Neural cell (in vitro differentiated cells): Measurements from ENCODE around the gene PLCH1. TPM values are rescaled to one million over a fixed set of nuclear protein-coding genes. Genes with fewer than 3 reads are reported as not detected.

Experiments used
- H2AFZ ChIP-seq: fragments of 200-600, 300-800 bp; sonication (generic), shearing (Covaris generic); 2 replicates; pipeline ENCODE4 v1.6.0; 2014; ENCODE audit warnings: low read depth, mild to moderate bottlenecking, antibody characterized with exemption, low read length, moderate library complexity
- H3F3A ChIP-seq: fragments of 200-600 bp; shearing (Covaris generic); 2 replicates; pipeline ENCODE4 v1.6.1; 2016; ENCODE audit warnings: mild to moderate bottlenecking, moderate library complexity, mixed read lengths, antibody characterized with exemption, low read length; ENCODE audit not compliant: insufficient read depth, poor library complexity, severe bottlenecking
- H3K27ac ChIP-seq: fragments of 200-600, 300-800 bp; sonication (generic), shearing (Covaris generic); 2 replicates; pipeline ENCODE4 v1.5.1; 2014; ENCODE audit warnings: mild to moderate bottlenecking, low read length, moderate library complexity
- H3K27me3 ChIP-seq: fragments of 300-800, 200-600 bp; sonication (generic), shearing (Covaris generic); 2 replicates; pipeline ENCODE4 v1.6.0; 2014; ENCODE audit warnings: mild to moderate bottlenecking, low read depth, low read length, moderate library complexity; ENCODE audit not compliant: insufficient read depth
- H3K36me3 ChIP-seq: fragments of 300-800, 200-600 bp; sonication (generic), shearing (Covaris generic); 2 replicates; pipeline ENCODE4 v1.5.1; 2014; ENCODE audit warnings: mild to moderate bottlenecking, antibody characterized with exemption, low read length, moderate library complexity; ENCODE audit not compliant: insufficient read depth
- H3K4me2 ChIP-seq: fragments of 300-800, 200-600 bp; sonication (generic), shearing (Covaris generic); 2 replicates; pipeline ENCODE4 v1.6.0; 2014; ENCODE audit warnings: mild to moderate bottlenecking, low read length
- H3K4me3 ChIP-seq: fragments of 300-800, 200-600 bp; sonication (generic), shearing (Covaris generic); 2 replicates; pipeline ENCODE4 v1.5.1; 2014; ENCODE audit warnings: mild to moderate bottlenecking, low read length, moderate library complexity
- H3K79me2 ChIP-seq: fragments of 200-600 bp; shearing (Covaris generic); replicated peaks from 2 replicates; pipeline ENCODE4 v1.6.0; 2014; ENCODE audit warnings: mild to moderate bottlenecking, low read length, moderate library complexity; ENCODE audit not compliant: insufficient read depth
- H3K9ac ChIP-seq: fragments of 300-800, 200-600 bp; sonication (generic), shearing (Covaris generic); 2 replicates; pipeline ENCODE4 v1.6.1; 2016; ENCODE audit warnings: mild to moderate bottlenecking, low read length, mixed read lengths
- H3K9me2 ChIP-seq: fragments of 200-600 bp; shearing (Covaris generic); 2 replicates; pipeline ENCODE4 v1.6.1; 2016; ENCODE audit warnings: mild to moderate bottlenecking, low read length, mixed read lengths; ENCODE audit not compliant: insufficient read depth
- H3K9me3 ChIP-seq: fragments of 200-600, 300-800 bp; sonication (generic), shearing (Covaris generic); 2 replicates; pipeline ENCODE4 v1.6.1; 2016; ENCODE audit warnings: mild to moderate bottlenecking, mixed run types, low read length, moderate library complexity, mixed read lengths
- H4K20me1 ChIP-seq: fragments of 200-600 bp; shearing (Covaris generic); 2 replicates; pipeline ENCODE4 v1.6.1; 2016; ENCODE audit warnings: mild to moderate bottlenecking, mixed run types; ENCODE audit not compliant: insufficient read depth
- EP300 ChIP-seq: fragments of 450-650 bp; conservative IDR thresholded peaks from 2 replicates; pipeline ENCODE4 v1.6.1; 2014; ENCODE audit warnings: antibody characterized with exemption, mild to moderate bottlenecking, moderate library complexity; ENCODE audit not compliant: poor library complexity, severe bottlenecking
- EZH2 ChIP-seq: fragments of 200-600, 300-800 bp; shearing (Covaris generic), sonication (generic); IDR thresholded peaks from 2 replicates; pipeline ENCODE4 v1.6.1; 2014; ENCODE audit warnings: antibody characterized with exemption, low read length, borderline replicate concordance, mild to moderate bottlenecking; ENCODE audit not compliant: insufficient read depth, poor library complexity, severe bottlenecking
- MXI1 ChIP-seq: fragments of 450-650 bp; conservative IDR thresholded peaks from 2 replicates; pipeline ENCODE4 v1.6.1; 2014; ENCODE audit warnings: antibody characterized with exemption, mild to moderate bottlenecking; ENCODE audit not compliant: poor library complexity, severe bottlenecking
- POLR2AphosphoS5 ChIP-seq: IDR thresholded peaks from 2 replicates; pipeline ENCODE4 v1.6.1; 2012
- RAD21 ChIP-seq: fragments of 450-650 bp; conservative IDR thresholded peaks from 2 replicates; pipeline ENCODE4 v1.6.1; 2014; ENCODE audit warnings: antibody characterized with exemption, mild to moderate bottlenecking, moderate library complexity
- SMC3 ChIP-seq: fragments of 450-650 bp; conservative IDR thresholded peaks from 2 replicates; pipeline ENCODE4 v1.6.1; 2014; ENCODE audit warnings: antibody characterized with exemption, mild to moderate bottlenecking, moderate library complexity; ENCODE audit not compliant: poor library complexity
- TAF1 ChIP-seq: IDR thresholded peaks from 2 replicates; pipeline ENCODE4 v1.6.1; 2012; ENCODE audit warnings: low read depth
- polyA plus RNA-seq: library from polyadenylated mRNA; depleted of rRNA; stranded (reverse); fragments of >200 nt; gene quantifications from 2 replicates; pipeline ENCODE4 v1.2.3, GENCODE V29; 2014
- TF ChIP-seq, protein P1 (sequence below): fragments of 450-650 bp; IDR thresholded peaks from 2 replicates; pipeline ENCODE4 v1.5.1; 2014; ENCODE audit warnings: antibody characterized with exemption, mild to moderate bottlenecking, moderate library complexity; ENCODE audit not compliant: poor library complexity, severe bottlenecking
- TF ChIP-seq, protein P2 (sequence below): IDR thresholded peaks from 2 replicates; pipeline ENCODE4 v1.6.1; 2012; ENCODE audit warnings: borderline replicate concordance

PLCH1 gene
- polyA plus RNA-seq, 1 donor from 2014 or later: 13.5 TPM

DNA sequence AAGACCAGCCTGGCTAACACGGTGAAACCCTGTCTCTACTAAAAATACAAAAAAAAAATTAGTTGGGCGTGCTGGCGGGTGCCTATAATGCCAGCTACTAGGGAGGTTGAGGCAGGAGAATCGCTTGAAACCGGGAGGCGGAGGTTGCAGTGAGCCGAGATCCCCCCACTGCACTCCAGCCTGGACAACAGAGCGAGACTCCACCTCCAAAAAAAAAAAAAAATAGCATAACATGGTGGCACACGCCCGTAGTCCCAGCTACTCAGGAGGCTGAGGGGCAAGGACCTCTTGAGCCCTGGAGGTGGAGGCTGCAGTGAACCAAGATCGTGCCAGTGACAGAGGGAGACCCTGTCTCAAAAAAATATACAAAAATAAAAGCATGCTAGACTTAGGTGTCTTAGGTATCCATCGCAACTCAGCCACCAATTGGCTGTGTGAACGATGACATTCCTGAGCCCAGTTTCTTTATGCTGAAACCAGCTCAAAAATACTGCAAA, 6.2 kb downstream of the PLCH1 start:
- H3K4me2 ChIP-seq: no peak overlapping the region
- H3K9ac ChIP-seq: no peak overlapping the region
- H3K36me3 ChIP-seq: no peaks in the 10 kb centered on the region
- TF ChIP-seq, protein P1, sequence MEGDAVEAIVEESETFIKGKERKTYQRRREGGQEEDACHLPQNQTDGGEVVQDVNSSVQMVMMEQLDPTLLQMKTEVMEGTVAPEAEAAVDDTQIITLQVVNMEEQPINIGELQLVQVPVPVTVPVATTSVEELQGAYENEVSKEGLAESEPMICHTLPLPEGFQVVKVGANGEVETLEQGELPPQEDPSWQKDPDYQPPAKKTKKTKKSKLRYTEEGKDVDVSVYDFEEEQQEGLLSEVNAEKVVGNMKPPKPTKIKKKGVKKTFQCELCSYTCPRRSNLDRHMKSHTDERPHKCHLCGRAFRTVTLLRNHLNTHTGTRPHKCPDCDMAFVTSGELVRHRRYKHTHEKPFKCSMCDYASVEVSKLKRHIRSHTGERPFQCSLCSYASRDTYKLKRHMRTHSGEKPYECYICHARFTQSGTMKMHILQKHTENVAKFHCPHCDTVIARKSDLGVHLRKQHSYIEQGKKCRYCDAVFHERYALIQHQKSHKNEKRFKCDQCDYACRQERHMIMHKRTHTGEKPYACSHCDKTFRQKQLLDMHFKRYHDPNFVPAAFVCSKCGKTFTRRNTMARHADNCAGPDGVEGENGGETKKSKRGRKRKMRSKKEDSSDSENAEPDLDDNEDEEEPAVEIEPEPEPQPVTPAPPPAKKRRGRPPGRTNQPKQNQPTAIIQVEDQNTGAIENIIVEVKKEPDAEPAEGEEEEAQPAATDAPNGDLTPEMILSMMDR: no peak
- TF ChIP-seq MXI1 (no peak), SMC3 (no peak), EZH2 (no peak), POLR2AphosphoS5 (no peak), EP300 (no peak), TAF1 (no peak), RAD21 (no peak)
- TF ChIP-seq, protein P2, sequence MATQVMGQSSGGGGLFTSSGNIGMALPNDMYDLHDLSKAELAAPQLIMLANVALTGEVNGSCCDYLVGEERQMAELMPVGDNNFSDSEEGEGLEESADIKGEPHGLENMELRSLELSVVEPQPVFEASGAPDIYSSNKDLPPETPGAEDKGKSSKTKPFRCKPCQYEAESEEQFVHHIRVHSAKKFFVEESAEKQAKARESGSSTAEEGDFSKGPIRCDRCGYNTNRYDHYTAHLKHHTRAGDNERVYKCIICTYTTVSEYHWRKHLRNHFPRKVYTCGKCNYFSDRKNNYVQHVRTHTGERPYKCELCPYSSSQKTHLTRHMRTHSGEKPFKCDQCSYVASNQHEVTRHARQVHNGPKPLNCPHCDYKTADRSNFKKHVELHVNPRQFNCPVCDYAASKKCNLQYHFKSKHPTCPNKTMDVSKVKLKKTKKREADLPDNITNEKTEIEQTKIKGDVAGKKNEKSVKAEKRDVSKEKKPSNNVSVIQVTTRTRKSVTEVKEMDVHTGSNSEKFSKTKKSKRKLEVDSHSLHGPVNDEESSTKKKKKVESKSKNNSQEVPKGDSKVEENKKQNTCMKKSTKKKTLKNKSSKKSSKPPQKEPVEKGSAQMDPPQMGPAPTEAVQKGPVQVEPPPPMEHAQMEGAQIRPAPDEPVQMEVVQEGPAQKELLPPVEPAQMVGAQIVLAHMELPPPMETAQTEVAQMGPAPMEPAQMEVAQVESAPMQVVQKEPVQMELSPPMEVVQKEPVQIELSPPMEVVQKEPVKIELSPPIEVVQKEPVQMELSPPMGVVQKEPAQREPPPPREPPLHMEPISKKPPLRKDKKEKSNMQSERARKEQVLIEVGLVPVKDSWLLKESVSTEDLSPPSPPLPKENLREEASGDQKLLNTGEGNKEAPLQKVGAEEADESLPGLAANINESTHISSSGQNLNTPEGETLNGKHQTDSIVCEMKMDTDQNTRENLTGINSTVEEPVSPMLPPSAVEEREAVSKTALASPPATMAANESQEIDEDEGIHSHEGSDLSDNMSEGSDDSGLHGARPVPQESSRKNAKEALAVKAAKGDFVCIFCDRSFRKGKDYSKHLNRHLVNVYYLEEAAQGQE: no peak
- H3K27me3 ChIP-seq: no peaks in the 10 kb centered on the region
- H4K20me1 ChIP-seq: no peaks in the 10 kb centered on the region
- H3K9me3 ChIP-seq: no peaks in the 10 kb centered on the region
- no peaks in the 10 kb centered on the region for H3K9me2 ChIP-seq
- H3F3A ChIP-seq: no peaks in the 10 kb centered on the region
- H3K79me2 ChIP-seq: peaks cover 70% of the 10 kb centered on the region
- H3K4me3 ChIP-seq: no peak overlapping the region
- no peak overlapping the region for H2AFZ ChIP-seq
- no peak overlapping the region for H3K27ac ChIP-seq

- no peak overlapping the region for H3K4me2 ChIP-seq
- H4K20me1 ChIP-seq: no peaks in the 10 kb centered on the region
- TF ChIP-seq TAF1 (no peak), MXI1 (no peak), EZH2 (no peak), SMC3 (no peak), POLR2AphosphoS5 (no peak), RAD21 (no peak), EP300 (no peak)
- TF ChIP-seq, protein P2: no peak
- TF ChIP-seq, protein P1: no peak
- no peaks in the 10 kb centered on the region for H3K27me3 ChIP-seq
- peaks cover 70% of the 10 kb centered on the region for H3K79me2 ChIP-seq
- H3K36me3 ChIP-seq: no peaks in the 10 kb centered on the region
- no peak overlapping the region for H3K9ac ChIP-seq
- no peak overlapping the region for H3K27ac ChIP-seq
- no peak overlapping the region for H3K4me3 ChIP-seq
- H3K9me2 ChIP-seq: no peaks in the 10 kb centered on the region
- no peaks in the 10 kb centered on the region for H3F3A ChIP-seq
- no peaks in the 10 kb centered on the region for H3K9me3 ChIP-seq
- H2AFZ ChIP-seq: no peak overlapping the region
These were observed 6.9 kb downstream of the PLCH1 start for GRCh38 chr3:155737844-155738460.
